ENCODE results near the gene PPT1. TPM values are rescaled to one million over a fixed set of nuclear protein-coding genes. Genes with fewer than 3 reads are reported as not detected.

PPT1 gene
- total RNA-seq (121 and 131 TPM in 2 replicates), polyA plus RNA-seq (53.3 and 58.0 TPM in 2 replicates), polyA minus RNA-seq (81.5 and 136 TPM in 2 replicates), Bru-seq, nascent RNA (percentile 74 among the genes with signal in this experiment), BruChase-seq, experiment 1, labeled RNA remaining after a 6-hour chase (percentile 85 among the genes with signal in this experiment), BruChase-seq, experiment 2, labeled RNA remaining after a 2-hour chase (percentile 65 among the genes with signal in this experiment)
- polyA plus RNA-seq (2011; cell fraction: cytosol; rRNA removed) = 62.8 and 70.7 TPM in 2 replicates
- polyA plus RNA-seq (2011; cell fraction: nucleus; rRNA removed) = 30.8 and 36.8 TPM in 2 replicates
- polyA plus RNA-seq (2012) = 87.7 and 126 TPM in 2 replicates
- polyA minus RNA-seq (2011; cell fraction: cytosol; rRNA and poly(A)+ RNA removed) = 60.6 TPM
- 25.8 TPM in 2 replicates for polyA minus RNA-seq (2011; cell fraction: nucleus; rRNA and poly(A)+ RNA removed)
- long read RNA-seq, full-length matches to known transcripts = 687 of 721 reads
- long read RNA-seq, partial matches to known transcripts = 13 of 721 reads
- long read RNA-seq, other reads (novel, unspliced or antisense) = 21 of 721 reads

DNA sequence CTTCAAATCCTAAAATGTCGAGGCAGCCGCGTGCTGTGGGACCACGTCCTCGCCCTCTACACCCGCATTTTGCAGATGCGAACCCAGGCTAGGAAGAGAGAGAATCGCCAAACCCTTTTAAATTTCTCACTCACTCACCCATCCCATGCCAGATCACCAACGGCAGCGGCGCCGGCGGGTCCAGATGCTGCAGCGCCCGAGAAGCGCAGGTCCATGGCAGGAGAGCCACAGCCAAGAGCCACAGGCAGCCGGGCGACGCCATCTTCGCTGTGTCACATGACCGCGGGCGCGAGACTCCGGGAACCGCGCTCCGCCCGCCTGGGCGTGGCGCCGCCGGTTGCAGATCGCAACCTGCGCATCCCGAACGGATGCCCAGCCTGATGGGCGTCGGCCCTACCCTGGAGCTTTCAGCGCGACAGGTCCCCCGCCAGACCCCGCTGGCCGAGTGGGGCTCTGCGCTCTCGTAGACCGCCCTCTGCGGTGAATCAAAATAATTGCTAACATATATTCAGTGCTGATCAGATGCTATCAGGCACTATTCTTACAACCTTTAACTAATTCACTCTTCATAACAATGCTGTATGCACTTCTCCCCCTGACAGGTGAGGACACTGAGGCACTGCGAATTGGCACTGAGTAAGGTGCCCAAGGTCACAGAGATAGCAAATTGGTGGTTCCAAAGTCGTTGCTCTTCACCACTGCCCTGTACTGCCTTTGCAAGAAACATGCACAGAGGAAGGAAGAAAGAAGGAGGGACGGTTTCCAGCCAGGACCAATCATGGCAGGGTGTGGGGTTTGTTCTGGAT, at the start of gene PPT1:
PPT1 (minus strand) TSS at position 276 of the 806 bp plus-strand sequence; CDS start at position 262, 14 bp downstream.
- POLR2A ChIA-PET = no interaction called here
- dilution Hi-C loops (cut with MboI; ENCODE audit: extremely low pct_ligation_motif_present, low sequenced_read_pairs) (no loop called here), intact Hi-C loops (cut with micrococcal nuclease) (loop anchor here (5.0 kb wide), 1 partner anchor 240 kb away; no protein-coding TSS in a partner anchor)
- H3K9me3 ChIP-seq (replicated peaks; ENCODE audit: control insufficient read depth, insufficient read depth, low read length) = no peaks in the 10 kb centered on the region
- CTCF ChIA-PET = interaction anchor here (0.7 to 2.1 kb wide), 3 partner anchors 47 to 241 kb away, joined by 4 to 9 read pairs (median 6); no protein-coding TSS in a partner anchor
- TF ChIP-seq, protein P1, sequence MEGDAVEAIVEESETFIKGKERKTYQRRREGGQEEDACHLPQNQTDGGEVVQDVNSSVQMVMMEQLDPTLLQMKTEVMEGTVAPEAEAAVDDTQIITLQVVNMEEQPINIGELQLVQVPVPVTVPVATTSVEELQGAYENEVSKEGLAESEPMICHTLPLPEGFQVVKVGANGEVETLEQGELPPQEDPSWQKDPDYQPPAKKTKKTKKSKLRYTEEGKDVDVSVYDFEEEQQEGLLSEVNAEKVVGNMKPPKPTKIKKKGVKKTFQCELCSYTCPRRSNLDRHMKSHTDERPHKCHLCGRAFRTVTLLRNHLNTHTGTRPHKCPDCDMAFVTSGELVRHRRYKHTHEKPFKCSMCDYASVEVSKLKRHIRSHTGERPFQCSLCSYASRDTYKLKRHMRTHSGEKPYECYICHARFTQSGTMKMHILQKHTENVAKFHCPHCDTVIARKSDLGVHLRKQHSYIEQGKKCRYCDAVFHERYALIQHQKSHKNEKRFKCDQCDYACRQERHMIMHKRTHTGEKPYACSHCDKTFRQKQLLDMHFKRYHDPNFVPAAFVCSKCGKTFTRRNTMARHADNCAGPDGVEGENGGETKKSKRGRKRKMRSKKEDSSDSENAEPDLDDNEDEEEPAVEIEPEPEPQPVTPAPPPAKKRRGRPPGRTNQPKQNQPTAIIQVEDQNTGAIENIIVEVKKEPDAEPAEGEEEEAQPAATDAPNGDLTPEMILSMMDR (IDR thresholded peaks at IDR 0.05; ENCODE audit: extremely low read depth in 1 of 2, insufficient read depth in 1 of 2, low read depth in 1 of 2, low read length in 2 of 2) = peak in 1 of 2 donors; percentile 21
- peak; percentile 85 for TF ChIP-seq POLR2A (IDR thresholded peaks at IDR 0.05; ENCODE audit: low read depth, low read length)
- TF ChIP-seq POLR2AphosphoS5 (IDR thresholded peaks at IDR 0.05; ENCODE audit: insufficient read depth, low read depth, low read length) = peak; percentile 71
- TF ChIP-seq GATA2 (IDR thresholded peaks at IDR 0.05; ENCODE audit: insufficient read depth, insufficient read length, low read depth, low read length) = peak; percentile 26
- no peak for TF ChIP-seq FOS (IDR thresholded peaks at IDR 0.05; ENCODE audit: borderline replicate concordance, insufficient read depth, low read length)
- TF ChIP-seq MYC (IDR thresholded peaks at IDR 0.05; ENCODE audit: low read depth, low read length) = no peak
- BruUV-seq (replicated peaks) = no TSS peak
- H3K9ac ChIP-seq (replicated peaks; ENCODE audit: extremely low read depth, insufficient read depth, low read length) = peak within 1 kb of the TSS; percentile 39
- no peaks in the 10 kb centered on the region for H3K9me1 ChIP-seq (replicated peaks; ENCODE audit: control insufficient read depth, extremely low read depth, insufficient read depth, low read length)
- H4K20me1 ChIP-seq (replicated peaks; ENCODE audit: control insufficient read depth, extremely low read depth, insufficient read depth, low read length) = no peaks in the 10 kb centered on the region
- no peak within 1 kb of the TSS for H3K27ac ChIP-seq (ENCODE audit: insufficient read depth, low read depth, low read length)
- peak; percentile 89 for FAIRE-seq
- H3K36me3 ChIP-seq (ENCODE audit: control insufficient read depth in 2 of 2, extremely low read depth in 1 of 2, insufficient read depth in 2 of 2, low read length in 2 of 2) = no peaks in the 10 kb centered on the region
- peak; percentile 75 for DNase-seq (ENCODE audit: low read depth, low spot score)
- peak within 1 kb of the TSS; percentile 99 for H2AFZ ChIP-seq (ENCODE audit: low read depth, low read length)
- peak within 1 kb of the TSS; percentile 55 to 75 (median 68) for H3K4me3 ChIP-seq (replicated peaks in 1 of 3; ENCODE audit: insufficient read depth in 1 of 3, low read depth in 1 of 3, low read length in 3 of 3)
- H3K4me2 ChIP-seq (ENCODE audit: insufficient read depth, low read length) = peak within 1 kb of the TSS; percentile 87
- H3K79me2 ChIP-seq (ENCODE audit: control insufficient read depth, insufficient read depth, low read length) = peaks cover 16% of the 10 kb centered on the region
- peaks cover 14% of the 10 kb centered on the region for H3K4me1 ChIP-seq (ENCODE audit: control insufficient read depth, extremely low read depth, insufficient read depth, low read length)
- peaks cover 2 to 7% of the 10 kb centered on the region in 2 experiments for H3K27me3 ChIP-seq (ENCODE audit: control insufficient read depth in 2 of 2, insufficient read depth in 2 of 2, low read length in 2 of 2)

All from endothelial cell of umbilical vein (primary cell).